SK-N-SH (cell line): ENCODE results near the gene RPN1. TPM values are rescaled to one million over a fixed set of nuclear protein-coding genes. Genes with fewer than 3 reads are reported as not detected.

Experiments used
- CTCF ChIA-PET: fragments of 300-600, 350-600 bp; formaldehyde crosslinking; extraction: SDS; loops from one replicate; lab custom pipeline; 2021; lab: Yijun Ruan, JAX
- POLR2A ChIA-PET: fragments of 350-600 bp; sonication (Branson Sonifier 250); formaldehyde crosslinking; extraction: SDS; loops from one replicate; lab custom pipeline; 2020; ENCODE audit warnings: antibody characterized with exemption, inconsistent platforms; lab: Yijun Ruan, JAX
- DNase-seq: peaks from one replicate; pipeline ENCODE4 v3.0.0; 2012
- H2AFZ ChIP-seq: fragments of 200-600 bp; sonication (generic); 2 replicates; pipeline ENCODE4 v1.8.1; 2016; ENCODE audit warnings: antibody characterized with exemption, mild to moderate bottlenecking, low read depth
- H3F3A ChIP-seq: fragments of 200-600 bp; sonication (generic); replicated peaks from 2 replicates; pipeline ENCODE3; 2016; ENCODE audit warnings: antibody characterized with exemption, mild to moderate bottlenecking; ENCODE audit not compliant: insufficient read depth
- H3K27ac ChIP-seq, 2 experiments: fragments of 200-500 bp in 1 of 2; fragments of 200-600 bp in 1 of 2; sonication (Bioruptor generic) in 1 of 2; sonication (generic), shearing (Covaris generic) in 1 of 2; 2 replicates each; pipeline versions ENCODE4 v1.5.1 to v1.6.1; 2014 to 2016; ENCODE audit warnings: low read depth in 2 of 2, inconsistent platforms in 1 of 2, low read length in 1 of 2, mild to moderate bottlenecking in 1 of 2, mixed read lengths in 1 of 2
- H3K27me3 ChIP-seq: fragments of 200-600 bp; sonication (generic), shearing (Covaris generic); 2 replicates; pipeline ENCODE4 v1.6.1; 2016; ENCODE audit warnings: mixed run types; ENCODE audit not compliant: insufficient read depth
- H3K36me3 ChIP-seq, 2 experiments: fragments of 200-500 bp in 1 of 2; fragments of 200-600 bp in 1 of 2; sonication (Bioruptor generic) in 1 of 2; sonication (generic) in 1 of 2; replicated peaks in 1 of 2; 2 replicates each; pipeline versions ENCODE3 to v1.5.1; 2014 to 2016; ENCODE audit warnings: low read length in 1 of 2, mild to moderate bottlenecking in 1 of 2; ENCODE audit not compliant: insufficient read depth in 2 of 2, control insufficient read depth in 1 of 2
- H3K4me1 ChIP-seq, 2 experiments: fragments of 200-500 bp in 1 of 2; fragments of 200-600 bp in 1 of 2; sonication (Bioruptor generic) in 1 of 2; sonication (generic), shearing (Covaris generic) in 1 of 2; 2 replicates each; pipeline versions ENCODE4 v1.5.1 to v1.6.1; 2014 to 2016; ENCODE audit warnings: low read depth in 1 of 2, low read length in 1 of 2, mixed run types in 1 of 2; ENCODE audit not compliant: insufficient read depth in 2 of 2, control insufficient read depth in 1 of 2
- H3K4me2 ChIP-seq: fragments of 200-600 bp; sonication (generic), shearing (Covaris generic); 2 replicates; pipeline ENCODE4 v1.6.1; 2017; ENCODE audit warnings: mixed run types
- H3K4me3 ChIP-seq, 2 experiments: fragments of 200-500 bp in 1 of 2; fragments of 200-600 bp in 1 of 2; sonication (Bioruptor generic) in 1 of 2; sonication (generic), shearing (Covaris generic) in 1 of 2; 2 replicates each; pipeline versions ENCODE4 v1.5.1 to v1.8.1; 2014 to 2016; ENCODE audit warnings: low read depth in 2 of 2, inconsistent platforms in 1 of 2, low read length in 1 of 2, mild to moderate bottlenecking in 1 of 2, mixed read lengths in 1 of 2, moderate library complexity in 1 of 2
- H3K79me2 ChIP-seq: fragments of 200-600 bp; sonication (generic); 2 replicates; pipeline ENCODE4 v1.8.1; 2017; ENCODE audit warnings: mild to moderate bottlenecking; ENCODE audit not compliant: insufficient read depth
- H3K9ac ChIP-seq: fragments of 200-600 bp; sonication (generic); 2 replicates; pipeline ENCODE4 v1.6.1; 2017; ENCODE audit warnings: mixed run types
- H3K9me2 ChIP-seq: fragments of 200-600 bp; sonication (generic); 2 replicates; pipeline ENCODE4 v1.6.1; 2017; ENCODE audit warnings: mixed run types
- H3K9me3 ChIP-seq: fragments of 200-600 bp; sonication (generic); 2 replicates; pipeline ENCODE4 v1.6.1; 2017; ENCODE audit warnings: mixed run types, mild to moderate bottlenecking, moderate library complexity
- H4K20me1 ChIP-seq: fragments of 200-600 bp; sonication (generic); 2 replicates; pipeline ENCODE4 v1.6.1; 2017; ENCODE audit warnings: mild to moderate bottlenecking, mixed run types; ENCODE audit not compliant: insufficient read depth
- CHD2 ChIP-seq: fragments of 150-350 bp; IDR thresholded peaks from 2 replicates; pipeline ENCODE4 v1.6.1; 2018; ENCODE audit warnings: low read length; ENCODE audit not compliant: partially characterized antibody
- EP300 ChIP-seq, 2 experiments: IDR thresholded peaks; 2 replicates each; pipeline versions ENCODE4 v1.4.0 to v1.6.1; 2012; ENCODE audit warnings: borderline replicate concordance in 1 of 2, low read depth in 1 of 2, low read length in 1 of 2
- FOSL2 ChIP-seq: IDR thresholded peaks from 2 replicates; pipeline ENCODE4 v1.4.0; 2012; ENCODE audit warnings: low read depth, mild to moderate bottlenecking, moderate library complexity, borderline replicate concordance
- FOXJ3 ChIP-seq: sonication (generic); formaldehyde crosslinking; IDR thresholded peaks from 2 replicates; pipeline ENCODE4 v1.5.1; 2020; ENCODE audit warnings: mild to moderate bottlenecking, missing genetic modification reagents
- GABPA ChIP-seq: IDR thresholded peaks from 2 replicates; pipeline ENCODE4 v1.4.0; 2012; ENCODE audit warnings: low read depth, mild to moderate bottlenecking
- JUND ChIP-seq: IDR thresholded peaks from 2 replicates; pipeline ENCODE4 v1.4.0; 2012
- MXI1 ChIP-seq: IDR thresholded peaks from 2 replicates; pipeline ENCODE4 v1.6.1; 2012; ENCODE audit warnings: mild to moderate bottlenecking, low read depth, low read length, improper control_type of control experiment
- NFIC ChIP-seq: IDR thresholded peaks from 2 replicates; pipeline ENCODE4 v1.4.0; 2012; ENCODE audit warnings: borderline replicate concordance
- RAD21 ChIP-seq: IDR thresholded peaks from 2 replicates; pipeline ENCODE4 v1.6.1; 2012; ENCODE audit warnings: mild to moderate bottlenecking, low read length
- RXRA ChIP-seq: IDR thresholded peaks from 2 replicates; pipeline ENCODE4 v1.4.0; 2012; ENCODE audit warnings: low read depth, mild to moderate bottlenecking, borderline replicate concordance
- SIN3A ChIP-seq: IDR thresholded peaks from 2 replicates; pipeline ENCODE4 v1.6.1; 2012; ENCODE audit warnings: low read depth, mild to moderate bottlenecking, low read length, moderate library complexity, borderline replicate concordance
- SMC3 ChIP-seq: IDR thresholded peaks from 2 replicates; pipeline ENCODE4 v1.6.1; 2012; ENCODE audit warnings: low read depth, low read length, improper control_type of control experiment
- TCF12 ChIP-seq: IDR thresholded peaks from 2 replicates; pipeline ENCODE4 v1.4.0; 2012
- USF1 ChIP-seq: IDR thresholded peaks from 2 replicates; pipeline ENCODE4 v1.4.0; 2012; ENCODE audit warnings: low read depth, borderline replicate concordance
- YY1 ChIP-seq: IDR thresholded peaks from 2 replicates; pipeline ENCODE4 v1.4.0; 2012; ENCODE audit warnings: low read depth, mild to moderate bottlenecking
- WGBS: methylation state at CpG from one replicate; pipeline ENCODE4 v1.1.6; 2017; ENCODE audit warnings: low lambda C conversion rate; 5-methylcytosine and 5-hydroxymethylcytosine counted together
- polyA plus RNA-seq, 3 experiments: library from polyadenylated mRNA; depleted of rRNA; stranded (reverse); fragments of >200 nt; gene quantifications; 2 replicates each; pipeline ENCODE4 v1.2.3, GENCODE V29; 2012
- TF ChIP-seq, protein P1 (sequence below): IDR thresholded peaks from 2 replicates; pipeline ENCODE4 v1.6.1; 2012; ENCODE audit warnings: mild to moderate bottlenecking, low read depth, low read length, moderate library complexity
- TF ChIP-seq, protein P2 (sequence below): IDR thresholded peaks from 2 replicates; pipeline ENCODE4 v1.4.0; 2012; ENCODE audit warnings: low read depth, borderline replicate concordance

RPN1 gene
- polyA plus RNA-seq, 1 of the 3 experiments (the other 2 are of a cell fraction), result 162 TPM

- no peaks in the 10 kb centered on the region for H3F3A ChIP-seq
- H4K20me1 ChIP-seq, result no peaks in the 10 kb centered on the region
- CTCF ChIA-PET, result no interaction called here
- H3K36me3 ChIP-seq, result no peaks in the 10 kb centered on the region
- no peaks in the 10 kb centered on the region for H3K27me3 ChIP-seq
- H2AFZ ChIP-seq, result no peak overlapping the region
- no peak for DNase-seq
- H3K4me2 ChIP-seq, result no peak overlapping the region
- no peak overlapping the region for H3K27ac ChIP-seq
- POLR2A ChIA-PET, result no interaction called here
- no peak overlapping the region for H3K9ac ChIP-seq
- TF ChIP-seq JUND, result no peak
- no peak for TF ChIP-seq USF1
- TF ChIP-seq SIN3A, result no peak
- TF ChIP-seq YY1, result no peak
- TF ChIP-seq MXI1, result no peak
- no peak for TF ChIP-seq FOXJ3 (CRISPR knock-in tag)
- TF ChIP-seq RAD21, result no peak
- no peak for TF ChIP-seq RXRA
- TF ChIP-seq EP300 (IDR thresholded peaks at IDR 0.05; ENCODE audit: borderline replicate concordance in 1 of 2, low read depth in 1 of 2, low read length in 1 of 2), result no peak
- TF ChIP-seq, protein P1, sequence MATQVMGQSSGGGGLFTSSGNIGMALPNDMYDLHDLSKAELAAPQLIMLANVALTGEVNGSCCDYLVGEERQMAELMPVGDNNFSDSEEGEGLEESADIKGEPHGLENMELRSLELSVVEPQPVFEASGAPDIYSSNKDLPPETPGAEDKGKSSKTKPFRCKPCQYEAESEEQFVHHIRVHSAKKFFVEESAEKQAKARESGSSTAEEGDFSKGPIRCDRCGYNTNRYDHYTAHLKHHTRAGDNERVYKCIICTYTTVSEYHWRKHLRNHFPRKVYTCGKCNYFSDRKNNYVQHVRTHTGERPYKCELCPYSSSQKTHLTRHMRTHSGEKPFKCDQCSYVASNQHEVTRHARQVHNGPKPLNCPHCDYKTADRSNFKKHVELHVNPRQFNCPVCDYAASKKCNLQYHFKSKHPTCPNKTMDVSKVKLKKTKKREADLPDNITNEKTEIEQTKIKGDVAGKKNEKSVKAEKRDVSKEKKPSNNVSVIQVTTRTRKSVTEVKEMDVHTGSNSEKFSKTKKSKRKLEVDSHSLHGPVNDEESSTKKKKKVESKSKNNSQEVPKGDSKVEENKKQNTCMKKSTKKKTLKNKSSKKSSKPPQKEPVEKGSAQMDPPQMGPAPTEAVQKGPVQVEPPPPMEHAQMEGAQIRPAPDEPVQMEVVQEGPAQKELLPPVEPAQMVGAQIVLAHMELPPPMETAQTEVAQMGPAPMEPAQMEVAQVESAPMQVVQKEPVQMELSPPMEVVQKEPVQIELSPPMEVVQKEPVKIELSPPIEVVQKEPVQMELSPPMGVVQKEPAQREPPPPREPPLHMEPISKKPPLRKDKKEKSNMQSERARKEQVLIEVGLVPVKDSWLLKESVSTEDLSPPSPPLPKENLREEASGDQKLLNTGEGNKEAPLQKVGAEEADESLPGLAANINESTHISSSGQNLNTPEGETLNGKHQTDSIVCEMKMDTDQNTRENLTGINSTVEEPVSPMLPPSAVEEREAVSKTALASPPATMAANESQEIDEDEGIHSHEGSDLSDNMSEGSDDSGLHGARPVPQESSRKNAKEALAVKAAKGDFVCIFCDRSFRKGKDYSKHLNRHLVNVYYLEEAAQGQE, result no peak
- no peak for TF ChIP-seq CHD2
- TF ChIP-seq TCF12, result no peak
- TF ChIP-seq, protein P2, sequence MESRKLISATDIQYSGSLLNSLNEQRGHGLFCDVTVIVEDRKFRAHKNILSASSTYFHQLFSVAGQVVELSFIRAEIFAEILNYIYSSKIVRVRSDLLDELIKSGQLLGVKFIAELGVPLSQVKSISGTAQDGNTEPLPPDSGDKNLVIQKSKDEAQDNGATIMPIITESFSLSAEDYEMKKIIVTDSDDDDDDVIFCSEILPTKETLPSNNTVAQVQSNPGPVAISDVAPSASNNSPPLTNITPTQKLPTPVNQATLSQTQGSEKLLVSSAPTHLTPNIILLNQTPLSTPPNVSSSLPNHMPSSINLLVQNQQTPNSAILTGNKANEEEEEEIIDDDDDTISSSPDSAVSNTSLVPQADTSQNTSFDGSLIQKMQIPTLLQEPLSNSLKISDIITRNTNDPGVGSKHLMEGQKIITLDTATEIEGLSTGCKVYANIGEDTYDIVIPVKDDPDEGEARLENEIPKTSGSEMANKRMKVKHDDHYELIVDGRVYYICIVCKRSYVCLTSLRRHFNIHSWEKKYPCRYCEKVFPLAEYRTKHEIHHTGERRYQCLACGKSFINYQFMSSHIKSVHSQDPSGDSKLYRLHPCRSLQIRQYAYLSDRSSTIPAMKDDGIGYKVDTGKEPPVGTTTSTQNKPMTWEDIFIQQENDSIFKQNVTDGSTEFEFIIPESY, result no peak
- TF ChIP-seq SMC3, result no peak
- no peak for TF ChIP-seq NFIC
- no peak for TF ChIP-seq GABPA
- no peak for TF ChIP-seq FOSL2
- WGBS, result 94% methylated on average over 3 of the region's 3 CpGs
- H3K9me2 ChIP-seq, result no peaks in the 10 kb centered on the region
- no peak overlapping the region for H3K4me3 ChIP-seq
- H3K9me3 ChIP-seq, result no peaks in the 10 kb centered on the region
- H3K4me1 ChIP-seq, result peaks cover 5% of the 10 kb centered on the region in 2 experiments; a peak in 2 of 4 replicates
- no peaks in the 10 kb centered on the region for H3K79me2 ChIP-seq
These were observed 33.3 kb upstream of the RPN1 start for GRCh38 chr3:128683957-128684356.
